HG03025 (cell line): Measurements from ENCODE around the gene RHAG.
"Not testable (repeated sequence)": the region's sequence is repeated elsewhere in the genome, so short reads cannot be mapped to it uniquely, and the experiment has no call there.

ENCODE experiments used
- ATAC-seq: cut with Tn5 transposase; IDR thresholded peaks from one replicate; pipeline ENCODE4 v1.9.1; 2021; ENCODE audit warnings: mild to moderate bottlenecking, moderate library complexity; ENCODE audit not compliant: unreplicated experiment, low FRiP score

The RHAG gene

GRCh38 chr6:49636713-49637349, at the start of gene RHAG:
RHAG (minus strand) TSS chr6:49636839; CDS start chr6:49636812, 27 bp downstream.
- no peak for ATAC-seq

DNA sequence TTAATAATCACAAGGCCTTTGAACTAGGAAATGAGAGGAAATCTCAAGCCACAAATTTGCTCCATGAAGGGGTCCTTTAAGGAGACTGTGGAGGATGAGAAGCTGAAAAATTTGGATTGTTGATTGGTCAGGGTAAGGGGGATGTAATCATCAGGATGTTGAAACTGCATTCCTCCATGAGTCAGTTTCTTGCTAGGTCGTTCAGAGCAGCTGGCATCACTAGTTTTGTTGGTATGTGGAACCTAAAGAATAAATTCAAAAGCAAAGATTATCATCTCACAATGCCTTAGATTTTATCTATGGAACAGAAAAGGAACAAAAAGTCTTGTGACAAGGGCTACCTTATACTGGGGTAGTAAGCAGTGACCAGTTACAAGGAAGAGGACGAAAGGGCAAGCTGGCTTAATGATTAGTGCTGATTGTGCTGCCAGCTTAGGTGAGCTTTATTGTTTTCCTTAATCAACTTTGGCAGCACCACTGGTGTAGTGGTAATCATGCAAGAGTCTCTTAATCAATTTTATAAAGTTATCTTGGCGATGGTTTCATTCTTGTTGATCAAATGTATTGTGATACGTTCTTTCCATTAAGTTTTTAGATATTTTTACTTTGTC, 40.1 kb upstream of the RHAG start:
- ATAC-seq, result no peak

GRCh38 chr6:49675816-49676215, 39.2 kb upstream of the RHAG start:
- ATAC-seq, result no peak

DNA sequence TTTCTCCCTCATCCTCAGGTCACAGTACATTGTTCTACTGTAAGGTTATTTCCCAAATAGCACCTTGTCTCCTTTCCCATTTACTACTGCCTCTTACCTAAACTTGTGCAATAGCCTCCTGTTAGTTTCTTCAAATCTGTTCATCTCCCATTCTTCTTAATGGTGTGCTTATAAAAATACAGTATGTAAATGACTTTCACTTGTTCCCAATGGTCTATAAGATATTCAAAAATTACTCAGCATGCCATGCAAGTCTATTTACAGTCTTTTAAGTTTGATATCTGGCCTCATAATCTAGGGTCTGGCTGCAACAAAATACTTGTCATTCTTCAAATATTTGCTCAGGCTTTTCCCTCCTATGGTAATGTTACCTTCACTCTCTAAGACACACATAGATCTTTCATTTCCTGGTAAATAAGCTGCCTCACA, 31.5 kb upstream of the RHAG start:
- no peak for ATAC-seq

- ATAC-seq, result no peak
Measured at GRCh38 chr6:49666930-49667757, 30.5 kb upstream of the RHAG start.

DNA sequence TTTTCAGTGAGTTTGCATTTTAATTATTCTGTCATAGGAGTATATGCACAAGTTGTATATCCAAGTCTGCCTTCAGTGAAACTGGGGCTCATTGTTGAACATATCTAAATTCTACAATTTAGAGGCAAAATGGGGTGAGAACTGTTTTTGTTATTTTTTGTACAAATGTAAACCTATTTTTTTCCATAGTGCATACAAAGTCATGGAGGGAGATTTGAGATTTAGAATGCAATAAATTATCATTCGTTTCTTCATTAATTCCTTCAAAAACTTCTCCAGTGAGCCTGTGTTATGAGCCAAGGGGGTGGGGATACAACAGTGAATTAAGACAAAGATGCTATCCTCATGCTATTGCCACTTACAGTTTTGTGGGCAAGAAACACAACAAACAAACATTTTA, 29.8 kb upstream of the RHAG start:
- no peak for ATAC-seq

- ATAC-seq, result no peak
Measured at GRCh38 chr6:49664817-49665216, 28.2 kb upstream of the RHAG start.

- not testable (repeated sequence) for ATAC-seq
Measured at GRCh38 chr6:49664054-49664453, 27.4 kb upstream of the RHAG start.

DNA sequence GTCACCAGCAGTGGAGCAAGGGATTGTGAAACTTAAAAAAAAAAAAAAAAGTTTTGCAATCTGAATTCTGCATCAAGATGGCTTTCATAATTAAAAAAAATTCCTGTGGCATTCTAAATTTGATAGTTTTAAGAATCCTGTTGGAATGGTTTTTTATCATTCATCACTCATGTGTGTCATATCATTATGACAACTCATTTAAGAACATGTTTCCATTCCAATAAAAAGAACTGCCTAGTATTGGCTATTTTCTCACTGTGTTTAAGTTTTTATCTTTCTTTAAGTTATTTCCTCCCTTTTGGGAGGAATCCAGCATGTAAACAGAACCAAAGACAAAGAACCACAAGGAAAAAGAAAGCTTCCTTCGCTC, 26.2 kb upstream of the RHAG start:
- ATAC-seq, result no peak

GRCh38 chr6:49662231-49662891, 25.7 kb upstream of the RHAG start:
- ATAC-seq, result no peak

GRCh38 chr6:49653942-49654341, 17.3 kb upstream of the RHAG start:
- ATAC-seq, result no peak

DNA sequence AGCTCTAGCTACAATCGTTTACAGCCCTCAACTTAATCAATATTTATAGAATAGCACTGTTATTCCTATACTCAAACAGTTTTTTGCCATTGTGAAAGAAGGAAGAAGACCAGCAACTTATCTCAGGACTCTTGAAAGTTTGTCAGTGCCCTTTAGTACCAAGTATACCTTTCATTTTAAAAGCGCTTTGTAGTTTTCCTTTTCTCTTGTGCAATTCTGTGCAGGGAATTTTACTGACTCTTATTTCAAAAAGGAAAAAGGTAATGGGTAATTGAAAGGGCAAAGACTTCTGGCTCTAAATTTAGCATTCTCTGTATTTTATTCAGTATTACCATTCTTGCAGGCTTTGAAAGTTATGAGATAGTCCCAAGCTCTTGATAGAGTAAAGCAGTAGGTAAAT, 16.8 kb upstream of the RHAG start:
- ATAC-seq, result no peak

DNA sequence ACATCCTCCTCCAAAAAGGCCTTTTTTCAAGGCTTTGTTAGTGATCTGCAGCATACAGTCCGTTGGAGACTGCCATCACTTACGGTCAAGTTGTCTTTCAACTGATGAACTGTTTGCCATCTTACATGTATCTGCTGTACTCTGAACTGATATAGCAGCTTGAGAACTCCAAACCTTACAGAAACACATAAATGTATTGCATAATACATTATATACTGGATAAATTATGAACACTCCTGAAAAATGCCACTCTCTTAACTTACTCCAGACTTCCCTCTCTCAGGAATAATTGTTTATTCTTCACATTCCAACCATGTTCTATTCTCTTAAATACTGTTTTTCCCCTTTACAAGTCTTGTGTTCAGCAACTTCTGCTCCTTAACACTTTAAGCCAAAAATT, 14.6 kb upstream of the RHAG start:
- ATAC-seq, result no peak

GRCh38 chr6:49649988-49650387, 13.3 kb upstream of the RHAG start:
- no peak for ATAC-seq

GRCh38 chr6:49648036-49648435, 11.4 kb upstream of the RHAG start:
- ATAC-seq, result no peak

- ATAC-seq, result no peak
Measured at GRCh38 chr6:49647476-49647875, 10.8 kb upstream of the RHAG start.

DNA sequence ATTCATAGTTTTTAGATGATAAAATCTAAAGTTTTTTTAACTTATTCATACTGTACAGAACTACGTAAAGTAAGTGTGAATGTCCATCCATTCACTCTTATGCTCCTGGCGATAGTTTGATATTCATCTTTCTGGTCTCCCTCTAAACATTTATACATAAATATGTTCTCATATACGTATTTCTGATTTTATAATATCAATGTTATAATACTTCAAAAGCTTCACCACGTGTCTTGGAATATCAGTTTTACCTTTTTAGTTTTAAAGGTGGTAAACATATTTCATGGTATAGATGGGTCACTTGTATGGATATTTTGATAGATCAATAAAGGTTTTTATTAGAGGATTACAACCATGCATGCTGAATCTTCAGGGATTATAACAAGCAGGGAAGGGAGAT, 10.3 kb upstream of the RHAG start:
- ATAC-seq, result no peak

DNA sequence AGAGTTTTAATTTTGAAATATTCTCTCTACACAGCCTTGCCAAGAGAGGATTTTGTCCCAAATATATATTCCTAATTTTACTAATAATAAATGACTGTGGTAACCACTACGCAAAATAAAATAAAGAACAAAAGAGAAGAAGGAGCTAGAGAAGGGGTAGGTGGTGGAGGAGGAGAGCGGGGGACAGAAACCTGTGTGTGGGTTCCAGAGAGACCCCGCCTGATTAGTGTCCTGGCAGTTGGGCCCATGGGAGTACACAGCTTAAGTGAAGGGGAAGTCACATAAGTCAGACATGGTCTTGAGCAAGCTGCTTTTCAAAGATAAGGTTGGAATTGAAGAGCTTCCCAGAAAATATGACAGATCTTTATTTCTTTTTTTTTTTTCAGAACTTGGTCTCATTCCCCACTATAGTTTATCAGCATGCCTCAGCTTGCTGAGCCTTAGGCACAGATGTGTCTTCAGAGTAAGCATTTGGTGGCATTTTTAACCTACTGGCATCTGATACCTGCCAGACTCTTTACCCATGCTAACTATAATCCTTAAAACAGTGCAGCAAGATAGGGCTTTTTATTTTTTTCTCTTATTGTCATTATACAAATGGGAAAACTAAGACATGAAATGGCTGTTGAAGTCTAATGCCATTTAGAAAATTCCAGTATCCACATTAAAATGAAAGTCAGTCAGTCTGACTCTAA, 9.6 kb upstream of the RHAG start:
- no peak for ATAC-seq

GRCh38 chr6:49645139-49645538, 8.5 kb upstream of the RHAG start:
- no peak for ATAC-seq

- no peak for ATAC-seq
Measured at GRCh38 chr6:49639177-49639817, 2.7 kb upstream of the RHAG start.
